DMS53 treated with DMSO at 0.1 percent for 48 hours (cell line): Measurements from ENCODE around the gene MBTPS1.
A peak's percentile ranks its signal among the peaks of the same experiment; 100 is the strongest.

Experiments
- DNase-seq: peaks from one replicate; lab custom pipeline; 2025; ENCODE audit not compliant: unreplicated experiment; lab: John Stamatoyannopoulos, UW

The MBTPS1 gene

GRCh38 chr16:84013787-84014569, 102.8 kb downstream of the MBTPS1 start:
- peak; percentile 3 for DNase-seq

- DNase-seq = no peak
Measured at GRCh38 chr16:84009282-84009681, 107.5 kb downstream of the MBTPS1 start.

- no peak for DNase-seq
Measured at GRCh38 chr16:84007965-84008364, 108.8 kb downstream of the MBTPS1 start.

GRCh38 chr16:84007520-84007919, 109.2 kb downstream of the MBTPS1 start:
- no peak for DNase-seq

GRCh38 chr16:84005391-84005790, 111.4 kb downstream of the MBTPS1 start:
- no peak for DNase-seq

- DNase-seq = no peak
Measured at GRCh38 chr16:84004442-84004841, 112.3 kb downstream of the MBTPS1 start.
